ENCODE measurements around the gene PROK1. TPM values are rescaled to one million over a fixed set of nuclear protein-coding genes. Genes with fewer than 3 reads are reported as not detected.

PROK1 gene
- total RNA-seq, 6 donors from 2014 or later, result 0.33 TPM; not detected in 5

DNA sequence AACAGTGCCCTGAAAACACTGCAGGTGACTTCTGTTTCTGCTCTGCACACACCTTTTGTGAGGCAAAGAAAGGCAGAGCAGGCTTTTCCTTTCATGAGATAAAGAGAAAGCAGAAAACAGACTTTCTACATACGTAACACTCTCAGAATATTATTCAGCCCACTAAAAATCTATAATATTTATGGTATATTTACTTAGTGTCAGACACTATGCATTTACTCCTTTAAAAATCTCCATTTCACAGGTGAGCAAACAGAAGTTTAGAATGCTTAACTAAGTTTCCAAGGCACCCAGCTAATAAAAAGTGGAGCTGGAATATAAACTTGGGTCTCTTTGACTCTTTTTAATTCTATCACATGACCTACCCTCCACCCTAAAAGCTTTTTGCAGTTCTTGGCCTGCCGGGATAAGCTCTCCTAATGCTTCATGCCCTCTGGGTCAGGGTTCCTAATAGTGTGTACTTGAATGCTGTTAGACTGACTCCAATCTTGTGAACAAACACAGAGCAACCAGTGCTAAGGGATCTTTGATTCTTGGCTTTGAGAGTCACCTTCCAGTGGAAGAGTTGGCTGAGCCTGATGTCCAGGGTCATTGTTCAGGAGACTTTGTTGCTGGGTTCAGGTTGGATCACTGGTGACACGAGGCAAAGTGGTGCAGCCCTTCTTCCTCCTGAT lies 27.2 kb downstream of the PROK1 start:
- Histone ChIP-seq H3K27me3 (no peaks in the 10 kb centered on the region), H3K4me1 (peaks cover 15 to 34% (median 22%) of the 10 kb centered on the region in 4 donors), H3K4me3 (no peak overlapping the region), H3K36me3 (no peaks in the 10 kb centered on the region), H3K9me3 (no peaks in the 10 kb centered on the region), H3K27ac (no peak overlapping the region)
- TF ChIP-seq POLR2AphosphoS5 (IDR thresholded peaks at IDR 0.05) (no peak), POLR2A (IDR thresholded peaks at IDR 0.05) (no peak), EP300 (IDR thresholded peaks at IDR 0.05) (no peak)
- TF ChIP-seq, protein P1, sequence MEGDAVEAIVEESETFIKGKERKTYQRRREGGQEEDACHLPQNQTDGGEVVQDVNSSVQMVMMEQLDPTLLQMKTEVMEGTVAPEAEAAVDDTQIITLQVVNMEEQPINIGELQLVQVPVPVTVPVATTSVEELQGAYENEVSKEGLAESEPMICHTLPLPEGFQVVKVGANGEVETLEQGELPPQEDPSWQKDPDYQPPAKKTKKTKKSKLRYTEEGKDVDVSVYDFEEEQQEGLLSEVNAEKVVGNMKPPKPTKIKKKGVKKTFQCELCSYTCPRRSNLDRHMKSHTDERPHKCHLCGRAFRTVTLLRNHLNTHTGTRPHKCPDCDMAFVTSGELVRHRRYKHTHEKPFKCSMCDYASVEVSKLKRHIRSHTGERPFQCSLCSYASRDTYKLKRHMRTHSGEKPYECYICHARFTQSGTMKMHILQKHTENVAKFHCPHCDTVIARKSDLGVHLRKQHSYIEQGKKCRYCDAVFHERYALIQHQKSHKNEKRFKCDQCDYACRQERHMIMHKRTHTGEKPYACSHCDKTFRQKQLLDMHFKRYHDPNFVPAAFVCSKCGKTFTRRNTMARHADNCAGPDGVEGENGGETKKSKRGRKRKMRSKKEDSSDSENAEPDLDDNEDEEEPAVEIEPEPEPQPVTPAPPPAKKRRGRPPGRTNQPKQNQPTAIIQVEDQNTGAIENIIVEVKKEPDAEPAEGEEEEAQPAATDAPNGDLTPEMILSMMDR (IDR thresholded peaks at IDR 0.05), result no peak
- ATAC-seq (ENCODE audit: low FRiP score in 2 of 2), result no peak
- WGBS, 2 donors, result 69 to 81% methylated on average over 2 to 3 of the region's 3 CpGs
- no peak for DNase-seq

DNA sequence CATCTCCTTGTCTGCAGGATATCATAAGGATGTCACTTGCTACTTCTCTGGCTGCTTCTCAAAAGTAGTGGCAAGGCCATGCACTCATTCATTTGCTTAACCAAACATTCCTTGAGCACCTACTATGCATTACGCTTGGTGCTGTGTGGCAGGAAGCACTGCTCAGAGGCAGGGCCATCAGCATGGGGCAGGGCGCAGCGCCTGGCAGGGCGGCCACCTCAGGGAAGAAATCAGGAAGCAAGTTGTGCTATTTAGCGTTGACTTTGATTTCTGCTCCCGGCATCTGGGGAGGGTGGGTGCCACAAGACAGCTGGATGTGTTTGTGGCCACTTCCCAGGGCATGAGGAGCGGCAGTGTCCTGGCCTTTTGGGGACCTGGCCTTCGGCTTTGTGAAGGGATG lies 27.9 kb downstream of the PROK1 start:
- H3K9me3 ChIP-seq, result no peaks in the 10 kb centered on the region
- DNase-seq (no peak), ATAC-seq (ENCODE audit: low FRiP score in 2 of 2) (no peak)
- TF ChIP-seq, protein P1 (IDR thresholded peaks at IDR 0.05), result no peak
- TF ChIP-seq POLR2AphosphoS5 (IDR thresholded peaks at IDR 0.05), result no peak
- TF ChIP-seq POLR2A (IDR thresholded peaks at IDR 0.05), result no peak
- no peak for TF ChIP-seq EP300 (IDR thresholded peaks at IDR 0.05)
- WGBS, 2 donors, result 87 to 89% methylated on average over 6 to 8 of the region's 8 CpGs
- H3K4me3 ChIP-seq, result no peak overlapping the region
- H3K36me3 ChIP-seq, result no peaks in the 10 kb centered on the region
- H3K4me1 ChIP-seq, result peaks cover 15 to 39% (median 24%) of the 10 kb centered on the region in 4 donors
- no peaks in the 10 kb centered on the region for H3K27me3 ChIP-seq
- H3K27ac ChIP-seq, result no peak overlapping the region

DNA sequence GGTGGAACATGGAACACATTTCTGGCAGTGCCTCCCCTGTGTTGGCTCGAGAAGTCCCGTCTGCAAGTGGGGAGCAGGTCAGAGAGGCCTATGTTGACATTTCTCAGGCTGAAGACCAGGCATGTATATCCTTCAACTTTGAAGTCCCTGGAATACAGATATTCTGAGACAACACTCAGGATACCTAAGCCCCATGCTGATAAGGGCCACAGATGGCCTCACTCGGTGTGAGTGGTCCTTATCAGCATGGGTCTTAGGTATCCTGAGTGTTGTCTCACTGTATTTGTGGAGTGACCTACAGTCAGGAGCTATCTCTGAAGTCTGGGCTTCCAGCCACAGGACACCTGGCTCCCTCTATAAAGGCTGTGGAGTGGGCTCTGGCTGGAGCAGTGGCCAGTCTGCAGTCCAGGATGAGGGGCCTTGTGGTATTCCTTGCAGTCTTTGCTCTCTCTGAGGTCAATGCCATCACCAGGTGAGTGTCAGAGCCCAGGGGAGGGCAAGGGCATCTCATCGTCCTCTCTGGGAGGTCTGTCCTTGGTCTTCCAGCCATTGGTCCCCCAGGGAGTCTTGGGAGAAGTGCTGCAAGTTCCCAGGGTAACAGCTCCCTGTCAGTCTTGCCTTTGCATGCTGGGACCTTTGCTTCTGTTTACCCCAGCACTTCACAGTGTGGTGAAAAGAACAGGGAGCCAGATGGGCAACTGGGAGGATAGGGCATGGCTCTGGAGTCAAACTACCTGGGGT lies 29.6 kb downstream of the PROK1 start:
- 39 to 51% methylated on average over 2 to 4 of the region's 4 CpGs for WGBS, 2 donors
- Histone ChIP-seq H3K4me1 (peaks cover 15 to 39% (median 24%) of the 10 kb centered on the region in 4 donors), H3K27ac (no peak overlapping the region), H3K36me3 (no peaks in the 10 kb centered on the region), H3K9me3 (no peaks in the 10 kb centered on the region), H3K27me3 (no peaks in the 10 kb centered on the region), H3K4me3 (no peak overlapping the region)
- no peak for DNase-seq
- no peak for ATAC-seq (ENCODE audit: low FRiP score in 2 of 2)
- TF ChIP-seq POLR2AphosphoS5 (IDR thresholded peaks at IDR 0.05), result no peak

DNA sequence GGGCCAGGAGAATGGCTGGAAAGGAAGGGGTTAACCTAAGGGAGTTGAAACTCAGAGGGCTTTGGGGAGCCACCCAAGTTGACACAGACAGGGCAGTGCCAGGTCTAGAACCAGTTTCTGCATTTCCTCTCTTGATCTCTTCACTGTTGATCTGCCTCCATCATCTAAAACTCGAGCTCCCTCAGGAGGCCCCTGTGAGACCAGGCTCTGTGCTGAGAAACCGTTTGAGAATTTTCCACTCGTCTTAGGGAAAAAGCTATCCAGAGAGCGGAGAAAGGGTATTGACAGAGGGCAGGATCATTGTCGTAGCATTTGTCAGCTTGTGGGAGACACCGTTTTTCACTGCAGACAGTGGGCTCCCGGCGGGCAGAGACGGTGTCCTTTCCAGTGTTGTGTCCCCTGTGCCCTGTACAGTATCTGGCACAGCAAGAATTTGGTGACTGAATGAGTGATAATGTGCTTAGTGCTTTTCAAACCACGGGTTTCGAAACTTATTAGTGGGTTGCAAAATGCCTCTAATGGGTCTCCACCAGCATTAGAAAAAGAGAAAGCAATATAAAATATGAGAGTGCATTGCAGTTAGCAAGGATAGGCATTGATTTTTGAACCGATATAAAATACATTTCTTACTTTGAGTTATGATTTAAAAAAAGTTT lies 31.1 kb downstream of the PROK1 start:
- TF ChIP-seq EP300 (IDR thresholded peaks at IDR 0.05) (no peak), POLR2AphosphoS5 (IDR thresholded peaks at IDR 0.05) (no peak), POLR2A (IDR thresholded peaks at IDR 0.05) (no peak)
- TF ChIP-seq, protein P1 (IDR thresholded peaks at IDR 0.05), result no peak
- H3K27me3 ChIP-seq, result no peaks in the 10 kb centered on the region
- H3K4me3 ChIP-seq, result no peak overlapping the region
- no peak for DNase-seq
- no peaks in the 10 kb centered on the region for H3K36me3 ChIP-seq
- H3K27ac ChIP-seq, result peak overlapping the region in 2 of 4 donors; percentile 38 to 63
- peaks cover 11 to 24% (median 20%) of the 10 kb centered on the region in 4 donors for H3K4me1 ChIP-seq
- no peaks in the 10 kb centered on the region for H3K9me3 ChIP-seq
- WGBS, 2 donors, result 43 to 47% methylated on average over 12 of the region's 12 CpGs
- ATAC-seq (ENCODE audit: low FRiP score in 2 of 2), result no peak

DNA sequence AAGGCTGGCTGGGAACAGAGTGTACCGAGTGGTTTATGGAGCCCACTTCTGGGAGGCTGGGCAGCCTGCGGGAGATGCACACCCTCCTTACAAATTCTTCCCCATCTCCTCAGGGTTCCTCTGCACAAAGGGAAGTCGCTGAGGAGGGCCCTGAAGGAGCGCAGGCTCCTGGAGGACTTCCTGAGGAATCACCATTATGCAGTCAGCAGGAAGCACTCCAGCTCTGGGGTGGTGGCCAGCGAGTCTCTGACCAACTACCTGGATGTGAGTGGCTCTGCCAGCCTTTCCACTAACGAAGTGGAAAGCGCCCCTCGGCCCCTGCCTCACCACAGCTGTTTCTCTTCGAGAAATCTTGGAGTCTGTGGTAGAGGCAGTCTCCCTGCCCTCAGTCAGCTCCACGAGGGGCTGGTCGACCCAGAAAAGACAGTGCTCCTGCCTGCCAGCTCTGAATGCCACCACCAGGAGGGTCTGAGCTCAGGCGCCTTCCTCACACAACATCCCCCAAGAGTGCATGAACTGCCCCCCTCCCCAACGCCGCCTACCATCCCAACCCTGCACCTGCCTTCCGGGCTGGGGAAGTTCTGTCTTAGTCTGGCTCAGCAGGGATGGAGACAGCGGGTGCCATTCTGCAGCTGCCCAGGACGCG lies 31.8 kb downstream of the PROK1 start:
- WGBS, 2 donors, result 37 to 42% methylated on average over 10 to 18 of the region's 18 CpGs
- H3K27ac ChIP-seq, result peak overlapping the region; percentile 8 to 67 (median 52)
- H3K9me3 ChIP-seq, result no peaks in the 10 kb centered on the region
- H3K4me3 ChIP-seq, result no peak overlapping the region
- ATAC-seq (ENCODE audit: low FRiP score in 2 of 2), result peak; percentile 16 to 79
- H3K36me3 ChIP-seq, result no peaks in the 10 kb centered on the region
- DNase-seq, result peak in 1 of 2 donors; percentile 88
- H3K27me3 ChIP-seq, result no peaks in the 10 kb centered on the region
- peaks cover 11 to 24% (median 20%) of the 10 kb centered on the region in 4 donors for H3K4me1 ChIP-seq
- TF ChIP-seq, protein P1 (IDR thresholded peaks at IDR 0.05), result peak in 1 of 6 experiments; percentile 7
- no peak for TF ChIP-seq POLR2AphosphoS5 (IDR thresholded peaks at IDR 0.05)
- TF ChIP-seq POLR2A (IDR thresholded peaks at IDR 0.05), result no peak
